Gastroesophageal sphincter (tissue), 3 donors: ENCODE measurements around the gene PTPN20.

Source experiments
- EP300 ChIP-seq: sonication (generic); formaldehyde crosslinking; IDR thresholded peaks from one replicate; pipeline ENCODE4 v1.6.1; 2017; ENCODE audit warnings: antibody characterized with exemption, mild to moderate bottlenecking
- POLR2A ChIP-seq, 2 donors: fragments of 450-650 bp; IDR thresholded peaks; one replicate each; pipeline ENCODE4 v1.6.1; 2017; ENCODE audit warnings: antibody characterized with exemption in 2 of 2, mild to moderate bottlenecking in 2 of 2, moderate library complexity in 1 of 2
- POLR2AphosphoS5 ChIP-seq: sonication (generic); formaldehyde crosslinking; IDR thresholded peaks from one replicate; pipeline ENCODE4 v1.6.1; 2017; ENCODE audit warnings: antibody characterized with exemption
- TF ChIP-seq, protein P1 (sequence below), 4 experiments: fragments of 200-600 bp in 2 of 4; fragments of 450-650 bp in 2 of 4; sonication (generic) in 1 of 4; IDR thresholded peaks; one replicate each; pipeline ENCODE4 v1.5.1; 2017 to 2019; ENCODE audit warnings: antibody characterized with exemption in 4 of 4, mild to moderate bottlenecking in 2 of 4, moderate library complexity in 2 of 4

DNA sequence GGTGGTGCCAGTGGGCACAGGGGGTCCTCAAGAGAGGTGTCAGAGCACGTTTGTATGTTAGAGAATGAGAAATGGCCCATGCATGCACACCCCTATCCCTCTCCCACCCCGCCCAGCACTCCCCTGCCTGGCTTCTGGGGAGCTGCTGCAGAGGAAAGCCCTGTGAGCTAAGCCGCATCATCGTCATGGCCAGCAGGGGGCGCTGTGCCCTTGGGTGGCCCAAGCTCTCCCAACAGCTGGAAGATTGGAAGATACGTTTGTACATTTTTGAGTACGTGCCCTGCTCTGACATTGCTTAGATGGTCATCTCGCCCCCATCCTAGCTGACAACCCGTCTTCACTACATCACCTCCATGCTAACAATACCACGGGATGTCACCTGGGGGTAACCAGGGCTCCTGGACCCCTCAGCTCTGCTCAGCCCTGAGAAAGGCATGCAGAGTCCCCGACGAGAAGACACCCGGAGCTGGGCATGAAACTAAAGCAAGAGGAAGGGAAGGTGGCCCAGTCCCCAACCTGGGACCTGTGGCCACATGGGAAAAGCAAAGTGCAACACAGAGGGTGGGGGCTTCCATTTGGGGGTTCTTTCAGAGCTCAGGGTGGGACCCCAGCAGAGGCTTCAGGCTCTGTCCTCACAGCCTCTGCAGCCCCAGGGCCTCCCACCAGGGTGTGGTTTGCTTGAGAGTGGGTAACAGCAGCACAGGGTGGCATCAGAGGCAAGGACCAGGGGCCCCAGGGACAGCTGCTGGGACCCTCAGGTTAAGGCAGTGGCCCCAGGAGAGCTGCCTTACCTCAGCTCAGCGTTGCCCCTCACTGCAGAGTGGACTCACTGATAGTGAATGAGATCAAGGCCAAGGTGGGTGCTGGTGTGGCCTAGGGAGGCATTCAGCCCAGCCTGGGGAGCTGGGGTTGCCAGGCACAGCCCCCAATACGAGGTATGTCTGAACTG is 136.6 kb downstream of the PTPN20 start:
- TF ChIP-seq, protein P1, sequence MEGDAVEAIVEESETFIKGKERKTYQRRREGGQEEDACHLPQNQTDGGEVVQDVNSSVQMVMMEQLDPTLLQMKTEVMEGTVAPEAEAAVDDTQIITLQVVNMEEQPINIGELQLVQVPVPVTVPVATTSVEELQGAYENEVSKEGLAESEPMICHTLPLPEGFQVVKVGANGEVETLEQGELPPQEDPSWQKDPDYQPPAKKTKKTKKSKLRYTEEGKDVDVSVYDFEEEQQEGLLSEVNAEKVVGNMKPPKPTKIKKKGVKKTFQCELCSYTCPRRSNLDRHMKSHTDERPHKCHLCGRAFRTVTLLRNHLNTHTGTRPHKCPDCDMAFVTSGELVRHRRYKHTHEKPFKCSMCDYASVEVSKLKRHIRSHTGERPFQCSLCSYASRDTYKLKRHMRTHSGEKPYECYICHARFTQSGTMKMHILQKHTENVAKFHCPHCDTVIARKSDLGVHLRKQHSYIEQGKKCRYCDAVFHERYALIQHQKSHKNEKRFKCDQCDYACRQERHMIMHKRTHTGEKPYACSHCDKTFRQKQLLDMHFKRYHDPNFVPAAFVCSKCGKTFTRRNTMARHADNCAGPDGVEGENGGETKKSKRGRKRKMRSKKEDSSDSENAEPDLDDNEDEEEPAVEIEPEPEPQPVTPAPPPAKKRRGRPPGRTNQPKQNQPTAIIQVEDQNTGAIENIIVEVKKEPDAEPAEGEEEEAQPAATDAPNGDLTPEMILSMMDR (IDR thresholded peaks at IDR 0.05): peak in 3 of 4 experiments; percentile 71 to 83 (median 83)
- no peak for TF ChIP-seq EP300
- no peak for TF ChIP-seq POLR2A (IDR thresholded peaks at IDR 0.05)
- TF ChIP-seq POLR2AphosphoS5: no peak
